PC-9 (cell line): Measurements from ENCODE around the gene NXN. TPM values are rescaled to one million over a fixed set of nuclear protein-coding genes. Genes with fewer than 3 reads are reported as not detected.

Source experiments
- BruUV-seq: library from RNA; stranded (reverse); fragments of 400-500 nt; replicated peaks from 2 replicates; lab custom pipeline; 2021; lab: Mats Ljungman, UMichigan
- CTCF ChIA-PET: fragments of 300-600 bp; sonication (Branson Sonifier 250); formaldehyde crosslinking; loops from one replicate; lab custom pipeline; 2022; ENCODE audit warnings: antibody characterized with exemption; lab: Charles Lee
- POLR2A ChIA-PET: fragments of 300-600 bp; sonication (Branson Sonifier 250); formaldehyde crosslinking; loops from one replicate; lab custom pipeline; 2022; ENCODE audit warnings: antibody characterized with exemption; ENCODE audit not compliant: unreplicated experiment; lab: Charles Lee
- DNase-seq, 2 experiments: peaks; one replicate each; pipeline versions ENCODE4 v3.0.0 to v3.0.0-alpha.2; 2015 to 2022; ENCODE audit warnings: mixed read lengths in 1 of 2
- H2AFZ ChIP-seq: fragments of 200-600 bp; sonication (generic); 2 replicates; pipeline ENCODE4 v1.8.1; 2017; ENCODE audit warnings: antibody characterized with exemption
- H3F3A ChIP-seq: fragments of 200-600 bp; sonication (generic); 2 replicates; pipeline ENCODE4 v1.8.1; 2017; ENCODE audit warnings: antibody characterized with exemption, mild to moderate bottlenecking, low read depth; ENCODE audit not compliant: insufficient read depth
- H3K27ac ChIP-seq: fragments of 200-600 bp; sonication (generic); 2 replicates; pipeline ENCODE4 v1.6.1; 2016; ENCODE audit warnings: mixed run types
- H3K27me3 ChIP-seq: fragments of 200-600 bp; sonication (generic); 2 replicates; pipeline ENCODE4 v1.6.1; 2016; ENCODE audit warnings: low read depth, mixed run types; ENCODE audit not compliant: insufficient read depth
- H3K36me3 ChIP-seq: fragments of 200-600 bp; sonication (generic); 2 replicates; pipeline ENCODE4 v1.6.1; 2016; ENCODE audit warnings: low read depth, mixed run types
- H3K4me1 ChIP-seq: fragments of 200-600 bp; sonication (generic); replicated peaks from 2 replicates; pipeline ENCODE4 v1.6.1; 2016; ENCODE audit warnings: mixed run types; ENCODE audit not compliant: insufficient read depth
- H3K4me2 ChIP-seq: fragments of 200-600 bp; sonication (generic); 2 replicates; pipeline ENCODE4 v1.6.1; 2017; ENCODE audit warnings: mixed run types
- H3K4me3 ChIP-seq: fragments of 200-600 bp; sonication (generic); 2 replicates; pipeline ENCODE4 v1.6.1; 2016; ENCODE audit warnings: mixed run types
- H3K79me2 ChIP-seq: fragments of 200-600 bp; sonication (generic); 2 replicates; pipeline ENCODE4 v1.6.1; 2017; ENCODE audit warnings: low read depth, mixed run types
- H3K9me2 ChIP-seq: fragments of 200-600 bp; sonication (generic); 2 replicates; pipeline ENCODE4 v1.8.1; 2017; ENCODE audit warnings: mild to moderate bottlenecking; ENCODE audit not compliant: insufficient read depth
- H3K9me3 ChIP-seq: fragments of 200-600 bp; sonication (generic); 2 replicates; pipeline ENCODE4 v1.8.1; 2016; ENCODE audit warnings: low read depth; ENCODE audit not compliant: insufficient read depth
- H4K20me1 ChIP-seq: fragments of 200-600 bp; sonication (generic); 2 replicates; pipeline ENCODE4 v1.8.1; 2017; ENCODE audit not compliant: insufficient read depth
- EZH2 ChIP-seq: fragments of 200-600 bp; sonication (generic); IDR thresholded peaks from 2 replicates; pipeline ENCODE4 v1.8.0; 2017; ENCODE audit warnings: antibody characterized with exemption, low read depth
- intact Hi-C: fragments of 100-400 bp; cut with micrococcal nuclease; formaldehyde crosslinking; loops from one replicate; pipeline ENCODE4 v1.10.0; 2022; ENCODE audit not compliant: unreplicated experiment
- total RNA-seq: library from RNA; stranded (reverse); gene quantifications from 2 replicates; pipeline ENCODE4 v1.2.3, GENCODE V29; 2021
- TF ChIP-seq, protein P1 (sequence below): fragments of 200-600 bp; sonication (generic); conservative IDR thresholded peaks from 2 replicates; pipeline ENCODE4 v1.6.1; 2017; ENCODE audit warnings: mixed run types, antibody characterized with exemption, mild to moderate bottlenecking, moderate library complexity

NXN gene
- total RNA-seq, 1 experiment from 2014 or later = 59.8 TPM

DNA sequence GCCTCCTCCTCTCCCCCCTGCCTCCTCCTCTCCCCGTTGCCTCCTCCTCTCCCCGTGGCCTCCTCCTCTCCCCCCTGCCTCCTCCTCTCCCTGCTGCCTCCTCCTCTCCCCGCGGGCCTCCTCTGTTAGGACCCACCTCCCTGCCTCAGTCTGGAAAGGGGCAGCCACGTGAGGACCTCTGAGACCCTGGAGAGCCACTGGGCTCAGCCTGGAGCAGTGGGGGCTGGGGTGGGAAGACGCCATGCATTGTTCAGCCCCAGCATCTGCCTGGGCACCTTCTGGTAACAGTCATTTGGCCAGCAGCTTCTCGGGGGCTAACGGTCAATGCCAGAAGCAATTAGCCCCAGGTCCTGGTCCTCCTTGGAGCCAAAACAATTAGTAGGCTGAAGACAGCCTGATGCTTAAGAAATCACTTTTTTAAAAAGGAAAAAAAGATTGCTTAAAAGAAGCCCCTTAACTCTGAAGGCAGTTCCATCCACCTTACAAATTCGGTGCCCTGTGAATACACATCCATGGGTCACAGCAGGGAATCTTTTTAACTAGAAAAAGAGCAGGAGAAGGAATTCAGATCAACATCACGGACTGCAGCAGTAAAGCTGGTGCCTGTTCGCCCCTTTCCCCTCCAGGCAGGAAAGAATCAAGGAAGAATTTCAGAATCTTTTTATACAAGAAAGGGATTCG lies 29.8 kb downstream of the NXN start:
- H3K4me3 ChIP-seq = no peak overlapping the region
- H3K79me2 ChIP-seq = no peaks in the 10 kb centered on the region
- no peaks in the 10 kb centered on the region for H3K9me3 ChIP-seq
- peaks cover 27% of the 10 kb centered on the region for H3F3A ChIP-seq
- intact Hi-C loops = loop anchor here (2.0 kb wide), 1 partner anchor 17 kb away; no protein-coding TSS in a partner anchor
- H4K20me1 ChIP-seq = peaks cover 10% of the 10 kb centered on the region; the same call in 1 of the 2 replicates
- H3K27me3 ChIP-seq = no peaks in the 10 kb centered on the region
- BruUV-seq = no TSS peak
- H3K4me2 ChIP-seq = no peak overlapping the region
- no peaks in the 10 kb centered on the region for H3K9me2 ChIP-seq
- TF ChIP-seq, protein P1, sequence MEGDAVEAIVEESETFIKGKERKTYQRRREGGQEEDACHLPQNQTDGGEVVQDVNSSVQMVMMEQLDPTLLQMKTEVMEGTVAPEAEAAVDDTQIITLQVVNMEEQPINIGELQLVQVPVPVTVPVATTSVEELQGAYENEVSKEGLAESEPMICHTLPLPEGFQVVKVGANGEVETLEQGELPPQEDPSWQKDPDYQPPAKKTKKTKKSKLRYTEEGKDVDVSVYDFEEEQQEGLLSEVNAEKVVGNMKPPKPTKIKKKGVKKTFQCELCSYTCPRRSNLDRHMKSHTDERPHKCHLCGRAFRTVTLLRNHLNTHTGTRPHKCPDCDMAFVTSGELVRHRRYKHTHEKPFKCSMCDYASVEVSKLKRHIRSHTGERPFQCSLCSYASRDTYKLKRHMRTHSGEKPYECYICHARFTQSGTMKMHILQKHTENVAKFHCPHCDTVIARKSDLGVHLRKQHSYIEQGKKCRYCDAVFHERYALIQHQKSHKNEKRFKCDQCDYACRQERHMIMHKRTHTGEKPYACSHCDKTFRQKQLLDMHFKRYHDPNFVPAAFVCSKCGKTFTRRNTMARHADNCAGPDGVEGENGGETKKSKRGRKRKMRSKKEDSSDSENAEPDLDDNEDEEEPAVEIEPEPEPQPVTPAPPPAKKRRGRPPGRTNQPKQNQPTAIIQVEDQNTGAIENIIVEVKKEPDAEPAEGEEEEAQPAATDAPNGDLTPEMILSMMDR = no peak
- no peak for TF ChIP-seq EZH2
- no peak for DNase-seq
- H3K4me1 ChIP-seq = peaks cover 16% of the 10 kb centered on the region
- no peaks in the 10 kb centered on the region for H3K36me3 ChIP-seq
- no peak overlapping the region for H2AFZ ChIP-seq
- H3K27ac ChIP-seq = no peak overlapping the region
- CTCF ChIA-PET = interaction anchor here (0.6 kb wide), 1 partner anchor 70 kb away, joined by 3 read pairs; no protein-coding TSS in a partner anchor
- POLR2A ChIA-PET = no interaction called here

DNA sequence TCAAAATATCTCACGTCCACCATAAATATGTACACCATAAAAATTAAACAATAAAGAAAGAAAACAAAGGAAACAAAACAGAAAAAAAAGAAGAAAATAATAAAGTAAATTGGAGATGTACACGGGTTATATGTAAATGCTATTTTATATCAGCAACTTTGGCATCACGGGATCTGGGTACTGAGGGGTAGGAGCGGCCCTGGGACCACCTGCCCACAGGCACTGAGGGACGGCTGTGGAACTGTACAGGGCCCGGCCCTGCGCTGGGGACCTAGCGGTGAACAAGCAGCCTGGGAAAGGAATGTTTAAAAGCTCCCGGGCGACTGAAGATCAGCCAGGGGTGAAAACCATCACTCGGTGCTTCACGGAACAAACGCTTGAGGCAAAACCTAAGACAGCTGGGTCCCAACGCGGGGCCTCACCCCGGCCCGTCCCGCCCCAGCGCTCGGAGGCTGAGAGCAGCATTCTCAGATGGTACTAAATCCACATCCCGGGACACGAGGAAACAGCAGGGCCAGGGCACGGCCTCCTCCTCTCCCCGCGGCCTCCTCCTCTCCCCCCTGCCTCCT lies 31.2 kb downstream of the NXN start:
- H3F3A ChIP-seq = peaks cover 19% of the 10 kb centered on the region
- no peaks in the 10 kb centered on the region for H3K9me2 ChIP-seq
- no peak overlapping the region for H3K4me2 ChIP-seq
- intact Hi-C loops = no loop called here
- H3K79me2 ChIP-seq = no peaks in the 10 kb centered on the region
- H3K9me3 ChIP-seq = no peaks in the 10 kb centered on the region
- peaks cover 10% of the 10 kb centered on the region; the same call in 1 of the 2 replicates for H4K20me1 ChIP-seq
- POLR2A ChIA-PET = no interaction called here
- H3K36me3 ChIP-seq = no peaks in the 10 kb centered on the region
- no peak for DNase-seq
- H3K4me1 ChIP-seq = peaks cover 16% of the 10 kb centered on the region
- no peak for TF ChIP-seq EZH2
- TF ChIP-seq, protein P1 = no peak
- H3K4me3 ChIP-seq = no peak overlapping the region
- H3K27me3 ChIP-seq = no peaks in the 10 kb centered on the region
- CTCF ChIA-PET = no interaction called here
- no peak overlapping the region for H2AFZ ChIP-seq
- BruUV-seq = no TSS peak
- no peak overlapping the region for H3K27ac ChIP-seq

DNA sequence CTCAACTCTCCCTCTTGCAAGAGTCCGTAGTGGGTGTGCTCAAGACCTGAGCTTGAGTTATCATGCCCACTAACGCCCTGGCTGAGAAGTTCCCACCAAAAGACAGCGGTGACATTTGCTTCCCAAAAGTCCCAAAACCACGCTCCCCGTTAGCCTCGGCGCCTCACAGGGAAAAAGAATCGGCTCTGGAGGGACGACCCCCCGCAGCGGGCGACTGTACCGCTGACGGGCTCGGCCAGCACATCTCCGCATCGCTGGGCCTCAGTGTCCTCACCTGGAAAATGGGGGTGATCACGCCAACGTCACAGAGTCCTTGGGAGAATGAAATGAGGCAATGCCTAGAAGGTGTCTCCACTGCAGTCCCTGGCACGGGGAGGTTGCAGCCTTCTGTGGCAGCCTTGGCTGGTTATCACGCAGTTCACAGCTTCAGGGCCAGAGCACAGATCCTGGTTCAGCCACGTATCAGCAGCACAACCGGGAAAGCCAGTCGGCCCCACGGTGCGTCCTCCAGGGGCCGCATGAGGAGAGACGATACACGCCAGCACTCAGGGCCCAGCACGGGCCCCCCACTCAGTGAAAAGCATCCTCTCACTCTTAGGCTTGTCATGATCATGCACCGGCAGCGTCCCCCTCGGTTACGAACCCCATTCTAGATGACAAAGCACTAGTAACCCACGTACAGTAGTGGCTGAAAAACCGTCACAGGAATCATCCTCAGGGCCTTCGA lies 32.9 kb downstream of the NXN start:
- H3K79me2 ChIP-seq = no peaks in the 10 kb centered on the region
- CTCF ChIA-PET = no interaction called here

More for the DNA sequence above, 32.9 kb downstream of the NXN start:
- Histone ChIP-seq H3K4me2 (no peak overlapping the region), H3K9me2 (no peaks in the 10 kb centered on the region), H3K4me1 (peaks cover 12% of the 10 kb centered on the region), H3F3A (peaks cover 11% of the 10 kb centered on the region; the same call in 1 of the 2 replicates), H3K27ac (no peak overlapping the region), H4K20me1 (peaks cover 10% of the 10 kb centered on the region; the same call in 1 of the 2 replicates), H3K9me3 (no peaks in the 10 kb centered on the region), H3K4me3 (no peak overlapping the region), H2AFZ (no peak overlapping the region), H3K36me3 (no peaks in the 10 kb centered on the region), H3K27me3 (no peaks in the 10 kb centered on the region)
- POLR2A ChIA-PET = no interaction called here
- no peak for DNase-seq
- TF ChIP-seq, protein P1 = no peak
- TF ChIP-seq EZH2 = no peak
- no TSS peak for BruUV-seq
- intact Hi-C loops = no loop called here
